H1 (cell line): ENCODE data around the gene TEX264.

ENCODE experiments used
- ATF2 ChIP-seq: IDR thresholded peaks from 2 replicates; pipeline ENCODE4 v1.6.1; 2012; ENCODE audit warnings: low read length, inconsistent platforms
- CBX5 ChIP-seq: fragments of 300-800, 300-1000 bp; sonication (generic); IDR thresholded peaks from 2 replicates; pipeline ENCODE4 v1.7.1; 2016; ENCODE audit warnings: antibody characterized with exemption, low read length, low read depth
- CTCF ChIP-seq, 3 experiments: IDR thresholded peaks; 1 replicate in 2 of 3; 2 replicates in 1 of 3; pipeline versions ENCODE4 v1.5.1 to v1.6.1; 2011; ENCODE audit warnings: low read length in 3 of 3, mild to moderate bottlenecking in 3 of 3, inconsistent platforms in 2 of 3, low read depth in 1 of 3, moderate library complexity in 1 of 3; ENCODE audit not compliant: insufficient read depth in 1 of 3; ENCODE audit errors: control extremely low read depth in 1 of 3
- EZH2 ChIP-seq: fragments of 200-600 bp; sonication (generic); IDR thresholded peaks from 2 replicates; pipeline ENCODE4 v1.7.1; 2012; ENCODE audit warnings: low read depth, mild to moderate bottlenecking, moderate library complexity, low read length, inconsistent platforms; ENCODE audit not compliant: severe bottlenecking
- POLR2A ChIP-seq, 2 experiments: IDR thresholded peaks; 1 replicate in 1 of 2; 2 replicates in 1 of 2; pipeline ENCODE4 v1.6.1; 2011; ENCODE audit warnings: low read depth in 2 of 2, low read length in 2 of 2, mild to moderate bottlenecking in 2 of 2; ENCODE audit errors: control extremely low read depth in 1 of 2
- POLR2AphosphoS5 ChIP-seq: IDR thresholded peaks from 2 replicates; pipeline ENCODE4 v1.6.1; 2011; ENCODE audit warnings: low read depth, low read length
- RFX5 ChIP-seq: IDR thresholded peaks from 2 replicates; pipeline ENCODE4 v1.6.1; 2011; ENCODE audit warnings: low read depth, low read length, improper control_type of control experiment, borderline replicate concordance
- SRF ChIP-seq: IDR thresholded peaks from 2 replicates; pipeline ENCODE4 v1.6.1; 2011; ENCODE audit warnings: mild to moderate bottlenecking, low read depth, low read length, moderate library complexity
- TEAD4 ChIP-seq: IDR thresholded peaks from 2 replicates; pipeline ENCODE4 v1.6.1; 2012; ENCODE audit warnings: low read depth, low read length, inconsistent platforms, mixed read lengths

GRCh38 chr3:51709004-51709420, 38.0 kb downstream of the TEX264 start:
- TF ChIP-seq POLR2AphosphoS5: no peak
- no peak for TF ChIP-seq CTCF (IDR thresholded peaks at IDR 0.05; ENCODE audit: control extremely low read depth in 1 of 3, insufficient read depth in 1 of 3, low read depth in 1 of 3, low read length in 3 of 3)
- no peak for TF ChIP-seq RFX5
- TF ChIP-seq TEAD4: no peak
- TF ChIP-seq EZH2: no peak
- no peak for TF ChIP-seq ATF2
- no peak for TF ChIP-seq POLR2A (IDR thresholded peaks at IDR 0.05; ENCODE audit: control extremely low read depth in 1 of 2, low read depth in 2 of 2, low read length in 2 of 2)
- no peak for TF ChIP-seq CBX5
- TF ChIP-seq SRF: no peak
